HepG2 (cell line): ENCODE data around the gene PPP1R9B. TPM values are rescaled to one million over a fixed set of nuclear protein-coding genes. Genes with fewer than 3 reads are reported as not detected.
A peak's percentile ranks its signal among the peaks of the same experiment; 100 is the strongest.

Experiments used
- HIVEP1 ChIP-seq: sonication (generic); formaldehyde crosslinking; IDR thresholded peaks from 2 replicates; pipeline ENCODE4 v1.4.0; 2020; ENCODE audit warnings: mild to moderate bottlenecking, missing genetic modification reagents
- JUNB ChIP-seq: sonication (generic); formaldehyde crosslinking; IDR thresholded peaks from 2 replicates; pipeline ENCODE4 v1.8.0; 2022; ENCODE audit warnings: missing genetic modification reagents, mild to moderate bottlenecking, borderline replicate concordance
- NCOA1 ChIP-seq: sonication (generic); formaldehyde crosslinking; IDR thresholded peaks from 2 replicates; pipeline ENCODE4 v1.9.0; 2021; ENCODE audit warnings: missing genetic modification reagents
- NPAS2 ChIP-seq: sonication (generic); formaldehyde crosslinking; IDR thresholded peaks from 2 replicates; pipeline ENCODE4 v1.8.0; 2022; ENCODE audit warnings: mild to moderate bottlenecking, missing genetic modification reagents, borderline replicate concordance
- TBP ChIP-seq: sonication (generic); formaldehyde crosslinking; IDR thresholded peaks from 2 replicates; pipeline ENCODE4 v1.5.0; 2020; ENCODE audit warnings: missing genetic modification reagents
- TOPORS ChIP-seq: sonication (generic); formaldehyde crosslinking; IDR thresholded peaks from 2 replicates; pipeline ENCODE4 v1.8.0; 2023; ENCODE audit warnings: mild to moderate bottlenecking, missing genetic modification reagents
- ZNF180 ChIP-seq: sonication (generic); formaldehyde crosslinking; IDR thresholded peaks from 2 replicates; pipeline ENCODE4 v1.4.0; 2020; ENCODE audit warnings: low read depth, missing genetic modification reagents, borderline replicate concordance
- polyA plus RNA-seq, 8 experiments: library from polyadenylated mRNA; depleted of rRNA in 3 of 8; stranded (reverse) in 7 of 8; unstranded in 1 of 8; fragments of >200 nt; fragmentation: Illumina TruSeq in 4 of 8; extraction: Trizol in 4 of 8; gene quantifications; 2 replicates each; pipeline versions ENCODE4 v1.2.1 to v1.2.3, GENCODE V29; 2011 to 2016; ENCODE audit warnings: low read depth in 4 of 8, missing spikeins in 1 of 8, mixed read lengths in 1 of 8; ENCODE audit not compliant: insufficient read depth in 1 of 8
- total RNA-seq, 5 experiments: library from RNA; depleted of rRNA; stranded (reverse); fragments of >200 nt; fragmentation: Illumina TruSeq; extraction: Trizol; gene quantifications; 2 replicates each; pipeline ENCODE4 v1.2.3, GENCODE V29; 2016; ENCODE audit warnings: low read depth in 1 of 5
- TF ChIP-seq, protein P1 (sequence below): sonication (generic); formaldehyde crosslinking; IDR thresholded peaks from 2 replicates; pipeline ENCODE4 v1.4.0; 2020; ENCODE audit warnings: missing genetic modification reagents
- TF ChIP-seq, protein P2 (sequence below): sonication (generic); formaldehyde crosslinking; IDR thresholded peaks from 2 replicates; pipeline ENCODE4 v1.4.0; 2020; ENCODE audit warnings: missing genetic modification reagents; ENCODE audit errors: not compliant biosample characterization
- TF ChIP-seq, protein P3 (sequence below): fragments of 450-650 bp; IDR thresholded peaks from 2 replicates; pipeline ENCODE4 v1.6.1; 2017; ENCODE audit warnings: mild to moderate bottlenecking
- TF ChIP-seq, protein P4 (sequence below): sonication (generic); formaldehyde crosslinking; IDR thresholded peaks from 2 replicates; pipeline ENCODE4 v1.8.0; 2022; ENCODE audit warnings: low read depth, missing genetic modification reagents
- TF ChIP-seq, protein P5 (sequence below): fragments of 450-650 bp; IDR thresholded peaks from 2 replicates; pipeline ENCODE4 v1.6.1; 2016
- TF ChIP-seq, protein P6 (sequence below): sonication (generic); formaldehyde crosslinking; IDR thresholded peaks from 2 replicates; pipeline ENCODE4 v1.5.0; 2020; ENCODE audit warnings: missing genetic modification reagents, mild to moderate bottlenecking, borderline replicate concordance

Gene PPP1R9B
- total and polyA plus RNA-seq, 2 of the 13 experiments (the other 11 are each of a cell fraction or from before 2014, with no cell fraction given) = 9.4 to 15.8 TPM

DNA sequence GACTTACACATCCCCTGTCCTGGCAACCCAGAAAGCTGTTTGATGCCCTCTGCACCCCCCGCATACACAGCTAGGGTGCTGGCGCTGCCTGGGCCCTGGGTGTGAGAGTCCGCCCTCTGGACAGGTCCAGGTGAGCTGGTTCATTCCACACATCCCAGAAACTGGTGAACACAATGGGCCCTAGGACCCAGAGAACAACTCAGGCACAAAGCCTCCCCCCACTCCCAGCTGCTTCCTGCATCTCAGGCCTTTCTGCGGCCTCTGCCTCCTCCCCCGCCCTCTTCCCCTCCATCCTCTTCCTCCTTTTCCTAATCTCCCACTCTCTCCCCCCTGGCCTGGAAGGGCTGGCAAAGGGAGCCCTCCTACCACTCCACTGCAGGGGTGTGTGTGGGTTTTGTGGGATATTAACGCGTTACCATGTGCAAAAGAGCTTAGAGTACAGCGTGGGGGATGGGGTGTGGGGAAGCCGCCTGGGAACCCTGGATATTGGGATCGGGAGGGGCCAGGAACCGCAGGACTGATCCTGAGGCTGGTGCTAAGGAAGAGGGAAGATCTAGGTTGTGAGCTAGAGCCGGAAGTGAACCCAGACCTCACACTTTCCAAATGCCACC, 1.6 kb upstream of the PPP1R9B start (continued):
- TF ChIP-seq, protein P1, sequence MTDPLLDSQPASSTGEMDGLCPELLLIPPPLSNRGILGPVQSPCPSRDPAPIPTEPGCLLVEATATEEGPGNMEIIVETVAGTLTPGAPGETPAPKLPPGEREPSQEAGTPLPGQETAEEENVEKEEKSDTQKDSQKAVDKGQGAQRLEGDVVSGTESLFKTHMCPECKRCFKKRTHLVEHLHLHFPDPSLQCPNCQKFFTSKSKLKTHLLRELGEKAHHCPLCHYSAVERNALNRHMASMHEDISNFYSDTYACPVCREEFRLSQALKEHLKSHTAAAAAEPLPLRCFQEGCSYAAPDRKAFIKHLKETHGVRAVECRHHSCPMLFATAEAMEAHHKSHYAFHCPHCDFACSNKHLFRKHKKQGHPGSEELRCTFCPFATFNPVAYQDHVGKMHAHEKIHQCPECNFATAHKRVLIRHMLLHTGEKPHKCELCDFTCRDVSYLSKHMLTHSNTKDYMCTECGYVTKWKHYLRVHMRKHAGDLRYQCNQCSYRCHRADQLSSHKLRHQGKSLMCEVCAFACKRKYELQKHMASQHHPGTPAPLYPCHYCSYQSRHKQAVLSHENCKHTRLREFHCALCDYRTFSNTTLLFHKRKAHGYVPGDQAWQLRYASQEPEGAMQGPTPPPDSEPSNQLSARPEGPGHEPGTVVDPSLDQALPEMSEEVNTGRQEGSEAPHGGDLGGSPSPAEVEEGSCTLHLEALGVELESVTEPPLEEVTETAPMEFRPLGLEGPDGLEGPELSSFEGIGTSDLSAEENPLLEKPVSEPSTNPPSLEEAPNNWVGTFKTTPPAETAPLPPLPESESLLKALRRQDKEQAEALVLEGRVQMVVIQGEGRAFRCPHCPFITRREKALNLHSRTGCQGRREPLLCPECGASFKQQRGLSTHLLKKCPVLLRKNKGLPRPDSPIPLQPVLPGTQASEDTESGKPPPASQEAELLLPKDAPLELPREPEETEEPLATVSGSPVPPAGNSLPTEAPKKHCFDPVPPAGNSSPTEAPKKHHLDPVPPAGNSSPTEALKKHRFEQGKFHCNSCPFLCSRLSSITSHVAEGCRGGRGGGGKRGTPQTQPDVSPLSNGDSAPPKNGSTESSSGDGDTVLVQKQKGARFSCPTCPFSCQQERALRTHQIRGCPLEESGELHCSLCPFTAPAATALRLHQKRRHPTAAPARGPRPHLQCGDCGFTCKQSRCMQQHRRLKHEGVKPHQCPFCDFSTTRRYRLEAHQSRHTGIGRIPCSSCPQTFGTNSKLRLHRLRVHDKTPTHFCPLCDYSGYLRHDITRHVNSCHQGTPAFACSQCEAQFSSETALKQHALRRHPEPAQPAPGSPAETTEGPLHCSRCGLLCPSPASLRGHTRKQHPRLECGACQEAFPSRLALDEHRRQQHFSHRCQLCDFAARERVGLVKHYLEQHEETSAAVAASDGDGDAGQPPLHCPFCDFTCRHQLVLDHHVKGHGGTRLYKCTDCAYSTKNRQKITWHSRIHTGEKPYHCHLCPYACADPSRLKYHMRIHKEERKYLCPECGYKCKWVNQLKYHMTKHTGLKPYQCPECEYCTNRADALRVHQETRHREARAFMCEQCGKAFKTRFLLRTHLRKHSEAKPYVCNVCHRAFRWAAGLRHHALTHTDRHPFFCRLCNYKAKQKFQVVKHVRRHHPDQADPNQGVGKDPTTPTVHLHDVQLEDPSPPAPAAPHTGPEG (CRISPR knock-in tag) = no peak
- TF ChIP-seq, protein P2, sequence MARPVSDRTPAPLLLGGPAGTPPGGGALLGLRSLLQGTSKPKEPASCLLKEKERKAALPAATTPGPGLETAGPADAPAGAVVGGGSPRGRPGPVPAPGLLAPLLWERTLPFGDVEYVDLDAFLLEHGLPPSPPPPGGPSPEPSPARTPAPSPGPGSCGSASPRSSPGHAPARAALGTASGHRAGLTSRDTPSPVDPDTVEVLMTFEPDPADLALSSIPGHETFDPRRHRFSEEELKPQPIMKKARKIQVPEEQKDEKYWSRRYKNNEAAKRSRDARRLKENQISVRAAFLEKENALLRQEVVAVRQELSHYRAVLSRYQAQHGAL = no peak
- TF ChIP-seq, protein P3, sequence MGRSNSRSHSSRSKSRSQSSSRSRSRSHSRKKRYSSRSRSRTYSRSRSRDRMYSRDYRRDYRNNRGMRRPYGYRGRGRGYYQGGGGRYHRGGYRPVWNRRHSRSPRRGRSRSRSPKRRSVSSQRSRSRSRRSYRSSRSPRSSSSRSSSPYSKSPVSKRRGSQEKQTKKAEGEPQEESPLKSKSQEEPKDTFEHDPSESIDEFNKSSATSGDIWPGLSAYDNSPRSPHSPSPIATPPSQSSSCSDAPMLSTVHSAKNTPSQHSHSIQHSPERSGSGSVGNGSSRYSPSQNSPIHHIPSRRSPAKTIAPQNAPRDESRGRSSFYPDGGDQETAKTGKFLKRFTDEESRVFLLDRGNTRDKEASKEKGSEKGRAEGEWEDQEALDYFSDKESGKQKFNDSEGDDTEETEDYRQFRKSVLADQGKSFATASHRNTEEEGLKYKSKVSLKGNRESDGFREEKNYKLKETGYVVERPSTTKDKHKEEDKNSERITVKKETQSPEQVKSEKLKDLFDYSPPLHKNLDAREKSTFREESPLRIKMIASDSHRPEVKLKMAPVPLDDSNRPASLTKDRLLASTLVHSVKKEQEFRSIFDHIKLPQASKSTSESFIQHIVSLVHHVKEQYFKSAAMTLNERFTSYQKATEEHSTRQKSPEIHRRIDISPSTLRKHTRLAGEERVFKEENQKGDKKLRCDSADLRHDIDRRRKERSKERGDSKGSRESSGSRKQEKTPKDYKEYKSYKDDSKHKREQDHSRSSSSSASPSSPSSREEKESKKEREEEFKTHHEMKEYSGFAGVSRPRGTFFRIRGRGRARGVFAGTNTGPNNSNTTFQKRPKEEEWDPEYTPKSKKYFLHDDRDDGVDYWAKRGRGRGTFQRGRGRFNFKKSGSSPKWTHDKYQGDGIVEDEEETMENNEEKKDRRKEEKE = no peak
- TF ChIP-seq ZNF180 (CRISPR knock-in tag) (no peak), JUNB (CRISPR knock-in tag) (no peak), NPAS2 (CRISPR knock-in tag) (no peak), HIVEP1 (CRISPR knock-in tag) (0 out of 2 replicates have a peak, but pooled peaks have one; percentile 60), TBP (CRISPR knock-in tag) (no peak), NCOA1 (CRISPR knock-in tag) (no peak), TOPORS (CRISPR knock-in tag) (no peak)
- TF ChIP-seq, protein P4, sequence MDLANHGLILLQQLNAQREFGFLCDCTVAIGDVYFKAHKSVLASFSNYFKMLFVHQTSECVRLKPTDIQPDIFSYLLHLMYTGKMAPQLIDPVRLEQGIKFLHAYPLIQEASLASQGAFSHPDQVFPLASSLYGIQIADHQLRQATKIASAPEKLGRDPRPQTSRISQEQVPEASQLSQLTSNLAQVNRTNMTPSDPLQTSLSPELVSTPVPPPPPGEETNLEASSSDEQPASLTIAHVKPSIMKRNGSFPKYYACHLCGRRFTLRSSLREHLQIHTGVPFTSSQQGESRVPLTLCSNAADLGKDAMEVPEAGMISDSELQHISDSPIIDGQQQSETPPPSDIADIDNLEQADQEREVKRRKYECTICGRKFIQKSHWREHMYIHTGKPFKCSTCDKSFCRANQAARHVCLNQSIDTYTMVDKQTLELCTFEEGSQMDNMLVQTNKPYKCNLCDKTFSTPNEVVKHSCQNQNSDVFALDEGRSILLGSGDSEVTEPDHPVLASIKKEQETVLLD (CRISPR knock-in tag) = no peak
- TF ChIP-seq, protein P5, sequence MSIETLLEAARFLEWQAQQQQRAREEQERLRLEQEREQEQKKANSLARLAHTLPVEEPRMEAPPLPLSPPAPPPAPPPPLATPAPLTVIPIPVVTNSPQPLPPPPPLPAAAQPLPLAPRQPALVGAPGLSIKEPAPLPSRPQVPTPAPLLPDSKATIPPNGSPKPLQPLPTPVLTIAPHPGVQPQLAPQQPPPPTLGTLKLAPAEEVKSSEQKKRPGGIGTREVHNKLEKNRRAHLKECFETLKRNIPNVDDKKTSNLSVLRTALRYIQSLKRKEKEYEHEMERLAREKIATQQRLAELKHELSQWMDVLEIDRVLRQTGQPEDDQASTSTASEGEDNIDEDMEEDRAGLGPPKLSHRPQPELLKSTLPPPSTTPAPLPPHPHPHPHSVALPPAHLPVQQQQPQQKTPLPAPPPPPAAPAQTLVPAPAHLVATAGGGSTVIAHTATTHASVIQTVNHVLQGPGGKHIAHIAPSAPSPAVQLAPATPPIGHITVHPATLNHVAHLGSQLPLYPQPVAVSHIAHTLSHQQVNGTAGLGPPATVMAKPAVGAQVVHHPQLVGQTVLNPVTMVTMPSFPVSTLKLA = no peak
- TF ChIP-seq, protein P6, sequence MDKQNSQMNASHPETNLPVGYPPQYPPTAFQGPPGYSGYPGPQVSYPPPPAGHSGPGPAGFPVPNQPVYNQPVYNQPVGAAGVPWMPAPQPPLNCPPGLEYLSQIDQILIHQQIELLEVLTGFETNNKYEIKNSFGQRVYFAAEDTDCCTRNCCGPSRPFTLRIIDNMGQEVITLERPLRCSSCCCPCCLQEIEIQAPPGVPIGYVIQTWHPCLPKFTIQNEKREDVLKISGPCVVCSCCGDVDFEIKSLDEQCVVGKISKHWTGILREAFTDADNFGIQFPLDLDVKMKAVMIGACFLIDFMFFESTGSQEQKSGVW (CRISPR knock-in tag) = no peak
